ENCODE measurements around the gene BBC3. TPM values are rescaled to one million over a fixed set of nuclear protein-coding genes. Genes with fewer than 3 reads are reported as not detected.
"Not testable (repeated sequence)": the region's sequence is repeated elsewhere in the genome, so short reads cannot be mapped to it uniquely, and the experiment has no call there.

The BBC3 gene
- total and polyA plus RNA-seq, 2 experiments from 2014 or later: 9.9 to 14.7 TPM

GRCh38 chr19:47255879-47256692, 25.1 kb upstream of the BBC3 start, which contains the start of gene CCDC9:
Gene CCDC9, plus strand, starts transcription at chr19:47256525. Its CDS starts 1,876 bp downstream, at chr19:47258401.
- Histone ChIP-seq H3K27me3 (no peaks in the 10 kb centered on the region), H3K9me2 (replicated peaks; ENCODE audit: insufficient read depth) (no peaks in the 10 kb centered on the region), H3K4me1 (ENCODE audit: insufficient read depth) (peaks cover 19% of the 10 kb centered on the region), H4K20me1 (ENCODE audit: insufficient read depth, poor library complexity, severe bottlenecking) (no peaks in the 10 kb centered on the region), H2AFZ (peak within 1 kb of the TSS; percentile 76), H3K4me3 (peak within 1 kb of the TSS; percentile 54), H3K36me3 (replicated peaks; ENCODE audit: insufficient read depth, low read depth) (no peaks in the 10 kb centered on the region), H3K4me2 (peak within 1 kb of the TSS; percentile 86), H3K9me3 (ENCODE audit: low read depth) (no peaks in the 10 kb centered on the region), H3K27ac (peak within 1 kb of the TSS; percentile 96), H3K79me2 (peaks cover 21% of the 10 kb centered on the region)
- TF ChIP-seq EZH2 (IDR thresholded peaks at IDR 0.05; ENCODE audit: borderline replicate concordance) (no peak), EZH2phosphoT487 (IDR thresholded peaks at IDR 0.05; ENCODE audit: low read depth, severe bottlenecking, unreplicated experiment) (no peak)
- TF ChIP-seq, protein P1, sequence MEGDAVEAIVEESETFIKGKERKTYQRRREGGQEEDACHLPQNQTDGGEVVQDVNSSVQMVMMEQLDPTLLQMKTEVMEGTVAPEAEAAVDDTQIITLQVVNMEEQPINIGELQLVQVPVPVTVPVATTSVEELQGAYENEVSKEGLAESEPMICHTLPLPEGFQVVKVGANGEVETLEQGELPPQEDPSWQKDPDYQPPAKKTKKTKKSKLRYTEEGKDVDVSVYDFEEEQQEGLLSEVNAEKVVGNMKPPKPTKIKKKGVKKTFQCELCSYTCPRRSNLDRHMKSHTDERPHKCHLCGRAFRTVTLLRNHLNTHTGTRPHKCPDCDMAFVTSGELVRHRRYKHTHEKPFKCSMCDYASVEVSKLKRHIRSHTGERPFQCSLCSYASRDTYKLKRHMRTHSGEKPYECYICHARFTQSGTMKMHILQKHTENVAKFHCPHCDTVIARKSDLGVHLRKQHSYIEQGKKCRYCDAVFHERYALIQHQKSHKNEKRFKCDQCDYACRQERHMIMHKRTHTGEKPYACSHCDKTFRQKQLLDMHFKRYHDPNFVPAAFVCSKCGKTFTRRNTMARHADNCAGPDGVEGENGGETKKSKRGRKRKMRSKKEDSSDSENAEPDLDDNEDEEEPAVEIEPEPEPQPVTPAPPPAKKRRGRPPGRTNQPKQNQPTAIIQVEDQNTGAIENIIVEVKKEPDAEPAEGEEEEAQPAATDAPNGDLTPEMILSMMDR (IDR thresholded peaks at IDR 0.05; ENCODE audit: poor library complexity): no peak
- DNase-seq (ENCODE audit: low spot score): peak; percentile 98
- WGBS (ENCODE audit: low lambda C conversion rate, missing lambda C conversion rate): 28% methylated on average over 52 of the region's 60 CpGs

DNA sequence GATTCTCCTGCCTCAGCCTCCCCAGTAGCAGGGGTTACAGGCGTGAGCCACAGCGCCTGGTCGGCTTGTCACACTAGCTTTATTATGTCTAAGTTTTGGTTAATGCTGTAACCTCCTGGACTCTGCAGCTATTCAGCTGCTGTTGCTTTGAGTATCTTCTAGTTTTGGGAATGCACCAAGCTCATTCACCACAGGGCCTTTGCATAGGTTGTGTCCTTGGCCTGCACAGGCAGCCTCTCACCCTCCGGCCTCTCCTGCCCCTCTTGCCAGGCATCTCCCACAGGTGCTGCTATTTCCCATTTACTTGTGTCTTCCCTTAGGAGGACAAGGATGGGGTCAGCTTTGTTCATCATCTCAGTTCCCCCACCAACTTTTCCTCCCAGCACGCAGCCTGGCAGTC, 23.0 kb upstream of the BBC3 start:
- Histone ChIP-seq H4K20me1 (ENCODE audit: insufficient read depth, poor library complexity, severe bottlenecking) (no peaks in the 10 kb centered on the region), H3K9me3 (ENCODE audit: low read depth) (no peaks in the 10 kb centered on the region), H3K79me2 (peaks cover 13% of the 10 kb centered on the region), H3K4me3 (no peak overlapping the region), H3K9me2 (replicated peaks; ENCODE audit: insufficient read depth) (no peaks in the 10 kb centered on the region), H3K4me1 (ENCODE audit: insufficient read depth) (peaks cover 13% of the 10 kb centered on the region), H3K4me2 (no peak overlapping the region), H2AFZ (no peak overlapping the region), H3K27ac (no peak overlapping the region), H3K27me3 (no peaks in the 10 kb centered on the region), H3K36me3 (replicated peaks; ENCODE audit: insufficient read depth, low read depth) (no peaks in the 10 kb centered on the region)
- WGBS (ENCODE audit: low lambda C conversion rate, missing lambda C conversion rate): 97% methylated on average over 5 of the region's 5 CpGs
- TF ChIP-seq EZH2phosphoT487 (IDR thresholded peaks at IDR 0.05; ENCODE audit: low read depth, severe bottlenecking, unreplicated experiment) (no peak), EZH2 (IDR thresholded peaks at IDR 0.05; ENCODE audit: borderline replicate concordance) (no peak)
- TF ChIP-seq, protein P1 (IDR thresholded peaks at IDR 0.05; ENCODE audit: poor library complexity): no peak
- DNase-seq (ENCODE audit: low spot score): no peak

GRCh38 chr19:47253467-47253881, 22.5 kb upstream of the BBC3 start:
- Histone ChIP-seq H2AFZ (no peak overlapping the region), H3K27ac (peak overlapping the region; percentile 16), H3K36me3 (replicated peaks; ENCODE audit: insufficient read depth, low read depth) (no peaks in the 10 kb centered on the region), H3K9me2 (replicated peaks; ENCODE audit: insufficient read depth) (no peaks in the 10 kb centered on the region), H3K9me3 (ENCODE audit: low read depth) (no peaks in the 10 kb centered on the region), H3K4me1 (ENCODE audit: insufficient read depth) (peaks cover 8% of the 10 kb centered on the region), H3K27me3 (no peaks in the 10 kb centered on the region), H3K79me2 (peaks cover 8% of the 10 kb centered on the region), H3K4me2 (no peak overlapping the region), H4K20me1 (ENCODE audit: insufficient read depth, poor library complexity, severe bottlenecking) (no peaks in the 10 kb centered on the region), H3K4me3 (no peak overlapping the region)
- TF ChIP-seq, protein P1 (IDR thresholded peaks at IDR 0.05; ENCODE audit: poor library complexity): no peak
- TF ChIP-seq EZH2 (IDR thresholded peaks at IDR 0.05; ENCODE audit: borderline replicate concordance) (no peak), EZH2phosphoT487 (IDR thresholded peaks at IDR 0.05; ENCODE audit: low read depth, severe bottlenecking, unreplicated experiment) (no peak)
- peak; percentile 27 for DNase-seq (ENCODE audit: low spot score)
- 41% methylated on average over 3 of the region's 3 CpGs for WGBS (ENCODE audit: low lambda C conversion rate, missing lambda C conversion rate)

DNA sequence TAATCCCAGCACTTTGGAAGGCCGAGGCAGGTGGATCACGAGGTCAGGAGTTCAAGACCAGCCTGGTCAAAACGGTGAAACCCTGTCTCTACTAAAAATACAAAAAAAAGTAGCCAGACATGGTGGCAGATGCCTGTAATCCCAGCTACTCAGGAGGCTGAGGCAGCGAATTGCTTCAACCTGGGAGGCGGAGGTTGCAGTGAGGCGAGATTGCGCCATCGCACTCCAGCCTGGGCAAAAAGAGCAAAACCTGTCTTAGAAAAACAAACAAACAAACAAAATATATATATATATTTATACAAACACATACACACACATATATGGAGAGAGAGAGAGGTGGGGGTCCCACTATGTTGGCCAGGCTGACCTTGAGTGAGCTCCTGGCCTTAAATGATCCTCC, 22.0 kb upstream of the BBC3 start:
- peak overlapping the region; percentile 16 for H3K27ac ChIP-seq
- H2AFZ ChIP-seq; H3K9me2 ChIP-seq (replicated peaks; ENCODE audit: insufficient read depth); H3K4me2 ChIP-seq; DNase-seq (ENCODE audit: low spot score); H3K79me2 ChIP-seq; H3K4me1 ChIP-seq (ENCODE audit: insufficient read depth); H3K9me3 ChIP-seq (ENCODE audit: low read depth); H3K27me3 ChIP-seq; H3K4me3 ChIP-seq; H3K36me3 ChIP-seq (replicated peaks; ENCODE audit: insufficient read depth, low read depth); H4K20me1 ChIP-seq (ENCODE audit: insufficient read depth, poor library complexity, severe bottlenecking): not testable (repeated sequence)
- WGBS (ENCODE audit: low lambda C conversion rate, missing lambda C conversion rate): 87% methylated on average over 8 of the region's 8 CpGs

All from hepatocyte (in vitro differentiated cells).